GM19468 (cell line): ENCODE data around the gene PDLIM3.
"Not testable (repeated sequence)": the region's sequence is repeated elsewhere in the genome, so short reads cannot be mapped to it uniquely, and the experiment has no call there.

Source experiments
- ATAC-seq: cut with Tn5 transposase; IDR thresholded peaks from one replicate; pipeline ENCODE4 v1.9.1; 2021; ENCODE audit warnings: mild to moderate bottlenecking, moderate library complexity, moderate number of reproducible peaks; ENCODE audit not compliant: unreplicated experiment; ENCODE audit errors: extremely low read depth

Gene PDLIM3

GRCh38 chr4:185524888-185525863, 10.1 kb downstream of the PDLIM3 start:
- ATAC-seq = no peak

GRCh38 chr4:185523862-185524261, 11.4 kb downstream of the PDLIM3 start:
- ATAC-seq = no peak

GRCh38 chr4:185522451-185522850, 12.9 kb downstream of the PDLIM3 start:
- no peak for ATAC-seq

- ATAC-seq = no peak
Measured at GRCh38 chr4:185520119-185520518, 15.2 kb downstream of the PDLIM3 start.

GRCh38 chr4:185518494-185518893, 16.8 kb downstream of the PDLIM3 start:
- no peak for ATAC-seq

GRCh38 chr4:185518069-185518468, 17.2 kb downstream of the PDLIM3 start:
- ATAC-seq = no peak

GRCh38 chr4:185515248-185515647, 20.1 kb downstream of the PDLIM3 start:
- no peak for ATAC-seq

GRCh38 chr4:185514182-185514697, 21.1 kb downstream of the PDLIM3 start:
- ATAC-seq = no peak

- no peak for ATAC-seq
Measured at GRCh38 chr4:185513489-185514181, 21.7 kb downstream of the PDLIM3 start.

GRCh38 chr4:185512516-185512915, 22.8 kb downstream of the PDLIM3 start:
- ATAC-seq = no peak

GRCh38 chr4:185511243-185511642, 24.1 kb downstream of the PDLIM3 start:
- ATAC-seq = not testable (repeated sequence)

GRCh38 chr4:185510806-185511205, 24.5 kb downstream of the PDLIM3 start:
- ATAC-seq = no peak

- ATAC-seq = no peak
Measured at GRCh38 chr4:185508181-185508580, 27.1 kb downstream of the PDLIM3 start.

GRCh38 chr4:185506422-185506821, 28.9 kb downstream of the PDLIM3 start:
- ATAC-seq = no peak

GRCh38 chr4:185504098-185505047, 30.9 kb downstream of the PDLIM3 start:
- no peak for ATAC-seq

- no peak for ATAC-seq
Measured at GRCh38 chr4:185502386-185502785, 32.9 kb downstream of the PDLIM3 start.

GRCh38 chr4:185500576-185500975, 34.7 kb downstream of the PDLIM3 start:
- ATAC-seq = no peak

GRCh38 chr4:185500035-185500434, 35.3 kb downstream of the PDLIM3 start:
- ATAC-seq = no peak

GRCh38 chr4:185488650-185489049, 46.7 kb downstream of the PDLIM3 start:
- no peak for ATAC-seq

- ATAC-seq = no peak
Measured at GRCh38 chr4:185481401-185481800, 53.9 kb downstream of the PDLIM3 start.
